Measurements from ENCODE around the gene RAB11FIP4.
"Not testable (repeated sequence)": the region's sequence is repeated elsewhere in the genome, so short reads cannot be mapped to it uniquely, and the experiment has no call there.

DNA sequence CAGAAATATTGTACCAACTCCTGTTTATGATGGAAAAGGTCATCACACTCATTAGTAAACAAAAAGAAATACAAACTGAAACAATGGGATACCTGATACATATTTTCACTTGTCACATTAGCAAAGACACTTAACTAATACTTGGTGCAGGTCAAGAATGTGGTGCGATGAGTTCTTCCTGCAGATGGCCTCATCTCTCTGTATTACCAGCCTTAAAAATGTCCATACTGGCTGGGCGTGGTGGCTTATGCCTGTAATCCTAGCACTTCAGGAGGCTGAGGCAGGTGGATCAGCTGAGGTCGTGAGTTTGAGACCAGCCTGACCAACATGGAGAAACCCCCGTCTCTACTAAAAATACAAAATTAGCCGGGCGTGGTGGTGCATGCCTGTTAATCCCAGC, 8.0 kb upstream of the RAB11FIP4 start:
- TF ChIP-seq, protein P1, sequence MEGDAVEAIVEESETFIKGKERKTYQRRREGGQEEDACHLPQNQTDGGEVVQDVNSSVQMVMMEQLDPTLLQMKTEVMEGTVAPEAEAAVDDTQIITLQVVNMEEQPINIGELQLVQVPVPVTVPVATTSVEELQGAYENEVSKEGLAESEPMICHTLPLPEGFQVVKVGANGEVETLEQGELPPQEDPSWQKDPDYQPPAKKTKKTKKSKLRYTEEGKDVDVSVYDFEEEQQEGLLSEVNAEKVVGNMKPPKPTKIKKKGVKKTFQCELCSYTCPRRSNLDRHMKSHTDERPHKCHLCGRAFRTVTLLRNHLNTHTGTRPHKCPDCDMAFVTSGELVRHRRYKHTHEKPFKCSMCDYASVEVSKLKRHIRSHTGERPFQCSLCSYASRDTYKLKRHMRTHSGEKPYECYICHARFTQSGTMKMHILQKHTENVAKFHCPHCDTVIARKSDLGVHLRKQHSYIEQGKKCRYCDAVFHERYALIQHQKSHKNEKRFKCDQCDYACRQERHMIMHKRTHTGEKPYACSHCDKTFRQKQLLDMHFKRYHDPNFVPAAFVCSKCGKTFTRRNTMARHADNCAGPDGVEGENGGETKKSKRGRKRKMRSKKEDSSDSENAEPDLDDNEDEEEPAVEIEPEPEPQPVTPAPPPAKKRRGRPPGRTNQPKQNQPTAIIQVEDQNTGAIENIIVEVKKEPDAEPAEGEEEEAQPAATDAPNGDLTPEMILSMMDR (IDR thresholded peaks at IDR 0.05 in 4 of 5, conservative IDR thresholded peaks at IDR 0.05 in 1 of 5): not testable (repeated sequence)
- not testable (repeated sequence) for TF ChIP-seq POLR2A (IDR thresholded peaks at IDR 0.05)

Measured in gastrocnemius medialis (tissue), 4 donors.